Peyer's patch (tissue), 4 donors: ENCODE results near the gene MAP4K1.

Experiments used
- CTCF ChIP-seq, 6 experiments: fragments of 450-650 bp in 4 of 6; fragments of 200-600 bp in 2 of 6; sonication (generic) in 1 of 6; IDR thresholded peaks; one replicate each; pipeline ENCODE4 v1.5.1; 2017 to 2019; ENCODE audit warnings: antibody characterized with exemption in 6 of 6, mild to moderate bottlenecking in 3 of 6, moderate library complexity in 1 of 6
- POLR2A ChIP-seq, 2 donors: fragments of 450-650 bp; IDR thresholded peaks; one replicate each; pipeline ENCODE4 v1.5.1; 2017; ENCODE audit warnings: antibody characterized with exemption in 2 of 2, mild to moderate bottlenecking in 2 of 2, moderate library complexity in 2 of 2

GRCh38 chr19:38662537-38663155 lies 44.9 kb upstream of the MAP4K1 start:
- TF ChIP-seq POLR2A (IDR thresholded peaks at IDR 0.05), result no peak
- no peak for TF ChIP-seq CTCF (IDR thresholded peaks at IDR 0.05)
